Kidney epithelial cell (primary cell): ENCODE results near the gene ST6GALNAC3. TPM values are rescaled to one million over a fixed set of nuclear protein-coding genes. Genes with fewer than 3 reads are reported as not detected.

ENCODE experiments used
- DNase-seq: peaks from one replicate; pipeline ENCODE4 v3.0.0-alpha.2; 2010; ENCODE audit warnings: low read depth
- H3K27me3 ChIP-seq: 2 replicates; pipeline ENCODE4 v1.6.0; 2011; ENCODE audit warnings: low read length; ENCODE audit not compliant: control insufficient read depth, insufficient read depth
- H3K36me3 ChIP-seq: 2 replicates; pipeline ENCODE4 v1.5.1; 2011; ENCODE audit warnings: low read length; ENCODE audit not compliant: control insufficient read depth, insufficient read depth
- H3K4me3 ChIP-seq: 2 replicates; pipeline ENCODE4 v1.5.1; 2011; ENCODE audit warnings: low read depth, mild to moderate bottlenecking, control low read depth, low read length
- CTCF ChIP-seq: IDR thresholded peaks from 2 replicates; pipeline ENCODE4 v1.5.1; 2011; ENCODE audit warnings: mild to moderate bottlenecking, moderate library complexity, low read length, control low read depth, inconsistent platforms; ENCODE audit not compliant: insufficient read depth, poor library complexity, severe bottlenecking
- total RNA-seq: library from RNA; depleted of rRNA; stranded (reverse); fragments of >200 nt; gene quantifications from 2 replicates; pipeline ENCODE4 v1.2.3, GENCODE V29; 2015

The ST6GALNAC3 gene
- total RNA-seq, 1 donor from 2014 or later, result 4.1 TPM

- TF ChIP-seq CTCF, result no peak
- Histone ChIP-seq H3K4me3 (no peak overlapping the region), H3K27me3 (no peaks in the 10 kb centered on the region), H3K36me3 (no peaks in the 10 kb centered on the region)
- no peak for DNase-seq
These were observed 333.8 kb downstream of the ST6GALNAC3 start for GRCh38 chr1:76408303-76408702.

- no peak for TF ChIP-seq CTCF
- DNase-seq, result no peak
- no peaks in the 10 kb centered on the region for H3K36me3 ChIP-seq
- H3K4me3 ChIP-seq, result no peak overlapping the region
- no peaks in the 10 kb centered on the region for H3K27me3 ChIP-seq
These were observed 336.0 kb downstream of the ST6GALNAC3 start for GRCh38 chr1:76410499-76410898.

- DNase-seq, result no peak
- no peaks in the 10 kb centered on the region for H3K27me3 ChIP-seq
- no peak for TF ChIP-seq CTCF
- no peaks in the 10 kb centered on the region for H3K36me3 ChIP-seq
- H3K4me3 ChIP-seq, result no peak overlapping the region
These were observed 344.0 kb downstream of the ST6GALNAC3 start for GRCh38 chr1:76418531-76418930.

GRCh38 chr1:76419603-76420002, 345.1 kb downstream of the ST6GALNAC3 start:
- Histone ChIP-seq H3K36me3 (no peaks in the 10 kb centered on the region), H3K27me3 (no peaks in the 10 kb centered on the region), H3K4me3 (no peak overlapping the region)
- TF ChIP-seq CTCF, result no peak
- DNase-seq, result no peak

GRCh38 chr1:76425201-76426145, 350.9 kb downstream of the ST6GALNAC3 start:
- Histone ChIP-seq H3K27me3 (no peaks in the 10 kb centered on the region), H3K36me3 (no peaks in the 10 kb centered on the region), H3K4me3 (no peak overlapping the region)
- DNase-seq, result no peak
- no peak for TF ChIP-seq CTCF

- Histone ChIP-seq H3K27me3 (no peaks in the 10 kb centered on the region), H3K36me3 (no peaks in the 10 kb centered on the region), H3K4me3 (no peak overlapping the region)
- TF ChIP-seq CTCF, result no peak
- DNase-seq, result no peak
These were observed 352.1 kb downstream of the ST6GALNAC3 start for GRCh38 chr1:76426606-76427005.
